Colonic mucosa (tissue), 4 donors: ENCODE data around the gene TSPAN16. TPM values are rescaled to one million over a fixed set of nuclear protein-coding genes. Genes with fewer than 3 reads are reported as not detected.
"Not testable (repeated sequence)": the region's sequence is repeated elsewhere in the genome, so short reads cannot be mapped to it uniquely, and the experiment has no call there.

Source experiments
- DNase-seq: peaks from one replicate; pipeline ENCODE4 v3.0.0-alpha.2; 2020
- H3K27ac ChIP-seq: fragments of 200-600 bp; one replicate; pipeline ENCODE4 v1.8.0; 2021
- H3K27me3 ChIP-seq: fragments of 200-600 bp; one replicate; pipeline ENCODE4 v1.8.0; 2021
- H3K36me3 ChIP-seq: fragments of 200-600 bp; one replicate; pipeline ENCODE4 v1.8.0; 2021
- H3K4me1 ChIP-seq: fragments of 200-600 bp; one replicate; pipeline ENCODE4 v1.8.0; 2021; ENCODE audit warnings: mild to moderate bottlenecking
- H3K4me3 ChIP-seq: fragments of 200-600 bp; one replicate; pipeline ENCODE4 v1.8.0; 2021
- H3K9ac ChIP-seq, 2 donors: one replicate each; pipeline ENCODE4 v1.7.0; 2013; ENCODE audit warnings: control low read depth in 2 of 2, low read depth in 2 of 2, low read length in 2 of 2
- H3K9me3 ChIP-seq: fragments of 200-600 bp; one replicate; pipeline ENCODE4 v1.8.0; 2021
- intact Hi-C: fragments of 100-400 bp; cut with DNase I; formaldehyde crosslinking; loops from one replicate; pipeline ENCODE4 v1.14.1; 2022
- total RNA-seq, 2 donors: library from RNA; stranded (reverse); fragmentation: NEBNext Ultra II Directional in 1 of 2; extraction: Animal tissue kit (Norgen Biotek cat#: 25700) in 1 of 2; gene quantifications; one replicate each; pipeline ENCODE4 v1.2.1, GENCODE V29; 2021
- TF ChIP-seq, protein P1 (sequence below): fragments of 200-600 bp; IDR thresholded peaks from one replicate; pipeline ENCODE4 v1.8.0; 2022; ENCODE audit warnings: antibody characterized with exemption, mild to moderate bottlenecking
- donor health status: healthy.
- donor health status: DM: no; HTN: no; CAD: no.
- donor health status: DM: no; HTN: no; CAD: no.

TSPAN16 gene
- total RNA-seq, 2 donors from 2014 or later = not detected

DNA sequence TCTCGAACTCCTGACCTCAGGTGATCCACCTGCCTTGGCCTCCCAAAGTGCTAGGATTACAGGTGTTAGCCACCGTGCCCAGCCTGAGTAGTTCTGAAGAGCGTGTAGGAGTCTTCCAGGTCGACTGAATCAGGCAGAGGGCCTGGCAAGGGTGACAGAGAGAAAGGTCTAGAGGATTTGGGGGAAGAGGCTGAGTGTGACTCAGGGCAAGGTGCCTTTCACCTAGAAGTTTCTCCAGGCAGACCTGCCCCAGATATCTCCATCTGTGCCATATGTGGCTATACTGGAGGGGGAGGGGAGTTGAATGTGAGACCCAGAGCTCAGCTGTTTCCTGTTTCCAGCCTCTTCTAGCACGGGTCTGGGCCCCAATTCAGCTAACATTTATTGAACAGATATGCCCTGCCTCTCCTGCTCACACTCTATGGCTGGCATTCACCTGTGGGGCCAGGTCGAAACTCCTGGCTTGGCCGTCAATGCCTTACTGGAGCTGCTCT, 51.6 kb downstream of the TSPAN16 start:
- Histone ChIP-seq H3K4me1 (no peaks in the 10 kb centered on the region), H3K4me3 (no peak overlapping the region), H3K27me3 (no peaks in the 10 kb centered on the region), H3K9me3 (no peaks in the 10 kb centered on the region), H3K36me3 (no peaks in the 10 kb centered on the region), H3K27ac (no peak overlapping the region), H3K9ac (no peak overlapping the region)
- intact Hi-C loops = no loop called here
- TF ChIP-seq, protein P1, sequence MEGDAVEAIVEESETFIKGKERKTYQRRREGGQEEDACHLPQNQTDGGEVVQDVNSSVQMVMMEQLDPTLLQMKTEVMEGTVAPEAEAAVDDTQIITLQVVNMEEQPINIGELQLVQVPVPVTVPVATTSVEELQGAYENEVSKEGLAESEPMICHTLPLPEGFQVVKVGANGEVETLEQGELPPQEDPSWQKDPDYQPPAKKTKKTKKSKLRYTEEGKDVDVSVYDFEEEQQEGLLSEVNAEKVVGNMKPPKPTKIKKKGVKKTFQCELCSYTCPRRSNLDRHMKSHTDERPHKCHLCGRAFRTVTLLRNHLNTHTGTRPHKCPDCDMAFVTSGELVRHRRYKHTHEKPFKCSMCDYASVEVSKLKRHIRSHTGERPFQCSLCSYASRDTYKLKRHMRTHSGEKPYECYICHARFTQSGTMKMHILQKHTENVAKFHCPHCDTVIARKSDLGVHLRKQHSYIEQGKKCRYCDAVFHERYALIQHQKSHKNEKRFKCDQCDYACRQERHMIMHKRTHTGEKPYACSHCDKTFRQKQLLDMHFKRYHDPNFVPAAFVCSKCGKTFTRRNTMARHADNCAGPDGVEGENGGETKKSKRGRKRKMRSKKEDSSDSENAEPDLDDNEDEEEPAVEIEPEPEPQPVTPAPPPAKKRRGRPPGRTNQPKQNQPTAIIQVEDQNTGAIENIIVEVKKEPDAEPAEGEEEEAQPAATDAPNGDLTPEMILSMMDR = no peak
- no peak for DNase-seq

DNA sequence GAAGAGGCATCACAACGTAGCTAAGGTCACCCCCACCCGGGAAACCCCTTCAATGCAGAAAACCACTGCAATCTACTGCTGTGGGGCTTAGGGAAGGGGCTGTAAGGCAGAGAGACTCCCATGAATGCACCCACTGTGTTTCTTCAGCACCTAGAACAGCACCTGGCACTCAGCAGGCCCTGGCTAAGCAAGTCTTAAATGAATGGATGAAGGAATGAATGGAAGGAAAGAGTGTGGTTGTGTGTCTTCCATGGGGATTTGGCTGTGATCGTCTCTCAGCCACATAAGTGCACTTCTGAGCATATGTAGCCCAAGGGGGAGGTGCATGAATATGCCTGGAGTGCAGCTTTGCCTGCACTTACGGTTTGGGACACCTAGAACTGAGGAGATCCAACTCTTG, 53.2 kb downstream of the TSPAN16 start:
- Histone ChIP-seq H3K9me3 (no peaks in the 10 kb centered on the region), H3K27me3 (no peaks in the 10 kb centered on the region), H3K4me3 (no peak overlapping the region), H3K36me3 (no peaks in the 10 kb centered on the region), H3K9ac (no peak overlapping the region), H3K27ac (no peak overlapping the region), H3K4me1 (no peaks in the 10 kb centered on the region)
- no peak for DNase-seq
- TF ChIP-seq, protein P1 = no peak
- intact Hi-C loops = no loop called here

GRCh38 chr19:11354102-11354501, 58.1 kb downstream of the TSPAN16 start:
- H3K9ac ChIP-seq, DNase-seq, H3K4me1 ChIP-seq, H3K9me3 ChIP-seq, H3K36me3 ChIP-seq, H3K27ac ChIP-seq, H3K27me3 ChIP-seq, H3K4me3 ChIP-seq, intact Hi-C loops: not testable (repeated sequence)

GRCh38 chr19:11355160-11356073, 59.5 kb downstream of the TSPAN16 start, which contains the start of gene PLPPR2:
Gene PLPPR2, plus strand, starts transcription at chr19:11355432. Its CDS starts 2,242 bp downstream, at chr19:11357674.
- H3K27ac ChIP-seq = no peak within 1 kb of the TSS
- no peaks in the 10 kb centered on the region for H3K9me3 ChIP-seq
- no peaks in the 10 kb centered on the region for H3K36me3 ChIP-seq
- peak; percentile 93 for DNase-seq
- peak within 1 kb of the TSS; percentile 38 to 55 for H3K9ac ChIP-seq
- intact Hi-C loops = no loop called here
- peak within 1 kb of the TSS; percentile 50 for H3K4me3 ChIP-seq
- no peaks in the 10 kb centered on the region for H3K4me1 ChIP-seq
- H3K27me3 ChIP-seq = no peaks in the 10 kb centered on the region
- TF ChIP-seq, protein P1 = no peak

GRCh38 chr19:11356074-11356397, 60.1 kb downstream of the TSPAN16 start:
- Histone ChIP-seq H3K27ac (no peak overlapping the region), H3K4me3 (peak overlapping the region; percentile 50), H3K36me3 (no peaks in the 10 kb centered on the region), H3K9ac (peak overlapping the region in 1 of 2 donors; percentile 38), H3K27me3 (no peaks in the 10 kb centered on the region), H3K9me3 (no peaks in the 10 kb centered on the region), H3K4me1 (no peaks in the 10 kb centered on the region)
- no peak for DNase-seq
- intact Hi-C loops = no loop called here
- TF ChIP-seq, protein P1 = no peak
